Measurements from ENCODE around the gene SENP6. TPM values are rescaled to one million over a fixed set of nuclear protein-coding genes. Genes with fewer than 3 reads are reported as not detected.
A peak's percentile ranks its signal among the peaks of the same experiment; 100 is the strongest.

The SENP6 gene
- total RNA-seq = 100 to 1,000 TPM; 108 to 192 (median 128) TPM

GRCh38 chr6:75601304-75602245, at the start of gene SENP6:
Gene SENP6, plus strand, starts transcription at chr6:75601880. Its CDS starts 645 bp downstream, at chr6:75602525.
- no peaks in the 10 kb centered on the region for H3K27me3 ChIP-seq
- peak; percentile 84 for TF ChIP-seq POLR2AphosphoS5 (IDR thresholded peaks at IDR 0.05)
- TF ChIP-seq EP300 (IDR thresholded peaks at IDR 0.05) = no peak
- TF ChIP-seq CTCF (IDR thresholded peaks at IDR 0.05) = no peak
- TF ChIP-seq POLR2A (IDR thresholded peaks at IDR 0.05) = peak; percentile 82 to 89
- WGBS, 2 donors (ENCODE audit: low coverage in 1 of 2) = 0 to 1% methylated on average over 4 to 7 of the region's 76 CpGs
- H3K9me3 ChIP-seq = no peaks in the 10 kb centered on the region
- no peaks in the 10 kb centered on the region for H3K36me3 ChIP-seq
- peak within 1 kb of the TSS; percentile 66 to 99 (median 96) for H3K27ac ChIP-seq
- ATAC-seq = peak; percentile 92
- H3K4me1 ChIP-seq = peaks cover 0 to 75% (median 10%) of the 10 kb centered on the region in 3 donors
- peak within 1 kb of the TSS; percentile 43 to 83 for H3K4me3 ChIP-seq

- ATAC-seq = no peak
- Histone ChIP-seq H3K4me3 (no peak overlapping the region), H3K9me3 (no peaks in the 10 kb centered on the region), H3K4me1 (no peaks in the 10 kb centered on the region), H3K27ac (no peak overlapping the region), H3K36me3 (no peaks in the 10 kb centered on the region), H3K27me3 (no peaks in the 10 kb centered on the region)
- WGBS, 2 donors (ENCODE audit: low coverage in 1 of 2) = 63 to 90% methylated on average over 1 to 2 of the region's 5 CpGs
- TF ChIP-seq CTCF (IDR thresholded peaks at IDR 0.05) (no peak), POLR2A (IDR thresholded peaks at IDR 0.05) (no peak), EP300 (IDR thresholded peaks at IDR 0.05) (no peak), POLR2AphosphoS5 (IDR thresholded peaks at IDR 0.05) (no peak)
These were observed 45.4 kb upstream of the SENP6 start for GRCh38 chr6:75556240-75556639.

GRCh38 chr6:75557068-75557467, 44.6 kb upstream of the SENP6 start:
- Histone ChIP-seq H3K9me3 (no peaks in the 10 kb centered on the region), H3K4me3 (no peak overlapping the region), H3K27ac (no peak overlapping the region), H3K27me3 (no peaks in the 10 kb centered on the region), H3K36me3 (no peaks in the 10 kb centered on the region), H3K4me1 (no peaks in the 10 kb centered on the region)
- 82 to 89% methylated on average over 1 of the region's 1 CpG for WGBS, 2 donors (ENCODE audit: low coverage in 1 of 2)
- ATAC-seq = no peak
- no peak for TF ChIP-seq POLR2A (IDR thresholded peaks at IDR 0.05)
- no peak for TF ChIP-seq POLR2AphosphoS5 (IDR thresholded peaks at IDR 0.05)
- no peak for TF ChIP-seq EP300 (IDR thresholded peaks at IDR 0.05)
- no peak for TF ChIP-seq CTCF (IDR thresholded peaks at IDR 0.05)

- H3K4me1 ChIP-seq = no peaks in the 10 kb centered on the region
- no peaks in the 10 kb centered on the region for H3K36me3 ChIP-seq
- no peak for ATAC-seq
- H3K9me3 ChIP-seq = peaks cover 0 to 6% (median 0%) of the 10 kb centered on the region in 3 donors
- no peak overlapping the region for H3K4me3 ChIP-seq
- TF ChIP-seq POLR2A (IDR thresholded peaks at IDR 0.05) (no peak), CTCF (IDR thresholded peaks at IDR 0.05) (peak in 1 of 4 experiments; percentile 8)
- no peaks in the 10 kb centered on the region for H3K27me3 ChIP-seq
- 0% methylated on average over 1 of the region's 1 CpG; no CpG with 5 or more reads in 1 of the 2 donors for WGBS, 2 donors (ENCODE audit: low coverage in 1 of 2)
- H3K27ac ChIP-seq = no peak overlapping the region
These were observed 38.6 kb upstream of the SENP6 start for GRCh38 chr6:75563032-75563431.

All from gastroesophageal sphincter (tissue), 4 donors.